AG09309 (cell line): ENCODE results near the gene CHRNA9.
"Not testable (repeated sequence)": the region's sequence is repeated elsewhere in the genome, so short reads cannot be mapped to it uniquely, and the experiment has no call there.

Experiments used
- DNase-seq: peaks from one replicate; pipeline ENCODE4 v3.0.0-alpha.2; 2010; ENCODE audit warnings: low read depth
- H3K4me3 ChIP-seq: 2 replicates; pipeline ENCODE4 v1.5.1; 2011; ENCODE audit warnings: mild to moderate bottlenecking, low read depth, low read length, moderate library complexity; ENCODE audit not compliant: control insufficient read depth
- TF ChIP-seq, protein P1 (sequence below): IDR thresholded peaks from 2 replicates; pipeline ENCODE4 v1.5.1; 2011; ENCODE audit warnings: mild to moderate bottlenecking, low read depth, low read length, inconsistent platforms; ENCODE audit not compliant: insufficient read depth, control insufficient read depth; ENCODE audit errors: missing control alignments

The CHRNA9 gene

DNA sequence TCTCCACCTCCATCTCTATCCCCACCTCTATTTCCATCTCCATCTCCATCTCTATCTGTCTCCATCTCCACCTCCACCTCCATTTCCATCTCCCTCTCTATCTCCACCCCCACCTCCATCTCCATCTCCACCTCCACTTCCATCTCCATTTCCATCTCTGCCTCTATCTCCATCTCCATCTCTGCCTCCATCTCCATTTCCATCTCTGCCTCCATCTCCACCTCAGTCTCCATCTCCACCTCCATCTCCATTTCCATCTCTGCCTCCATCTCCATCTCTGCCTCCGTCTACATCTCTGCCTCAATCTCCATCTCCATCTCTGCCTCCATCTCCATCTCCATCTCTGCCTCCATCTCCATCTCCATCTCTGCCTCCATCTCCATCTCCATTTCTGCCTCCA lies 40.8 kb upstream of the CHRNA9 start:
- no peak for DNase-seq
- no peak overlapping the region for H3K4me3 ChIP-seq
- TF ChIP-seq, protein P1, sequence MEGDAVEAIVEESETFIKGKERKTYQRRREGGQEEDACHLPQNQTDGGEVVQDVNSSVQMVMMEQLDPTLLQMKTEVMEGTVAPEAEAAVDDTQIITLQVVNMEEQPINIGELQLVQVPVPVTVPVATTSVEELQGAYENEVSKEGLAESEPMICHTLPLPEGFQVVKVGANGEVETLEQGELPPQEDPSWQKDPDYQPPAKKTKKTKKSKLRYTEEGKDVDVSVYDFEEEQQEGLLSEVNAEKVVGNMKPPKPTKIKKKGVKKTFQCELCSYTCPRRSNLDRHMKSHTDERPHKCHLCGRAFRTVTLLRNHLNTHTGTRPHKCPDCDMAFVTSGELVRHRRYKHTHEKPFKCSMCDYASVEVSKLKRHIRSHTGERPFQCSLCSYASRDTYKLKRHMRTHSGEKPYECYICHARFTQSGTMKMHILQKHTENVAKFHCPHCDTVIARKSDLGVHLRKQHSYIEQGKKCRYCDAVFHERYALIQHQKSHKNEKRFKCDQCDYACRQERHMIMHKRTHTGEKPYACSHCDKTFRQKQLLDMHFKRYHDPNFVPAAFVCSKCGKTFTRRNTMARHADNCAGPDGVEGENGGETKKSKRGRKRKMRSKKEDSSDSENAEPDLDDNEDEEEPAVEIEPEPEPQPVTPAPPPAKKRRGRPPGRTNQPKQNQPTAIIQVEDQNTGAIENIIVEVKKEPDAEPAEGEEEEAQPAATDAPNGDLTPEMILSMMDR = no peak

DNA sequence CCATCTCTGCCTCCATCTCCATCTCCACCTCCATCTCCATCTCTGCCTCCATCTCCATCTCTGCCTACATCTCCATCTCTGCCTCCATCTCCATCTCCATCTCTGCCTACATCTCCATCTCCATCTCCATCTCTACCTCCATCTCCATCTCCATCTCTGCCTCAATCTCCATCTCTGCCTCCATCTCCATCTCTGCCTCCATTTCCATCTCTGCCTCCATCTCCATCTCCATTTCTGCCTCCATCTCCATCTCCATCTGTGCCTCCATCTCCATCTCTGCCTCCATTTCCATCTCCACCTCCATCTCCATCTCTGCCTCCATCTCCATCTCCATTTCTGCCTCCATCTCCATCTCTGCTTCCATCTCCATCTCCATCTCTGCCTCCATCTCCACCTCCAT lies 40.1 kb upstream of the CHRNA9 start:
- not testable (repeated sequence) for H3K4me3 ChIP-seq, DNase-seq

DNA sequence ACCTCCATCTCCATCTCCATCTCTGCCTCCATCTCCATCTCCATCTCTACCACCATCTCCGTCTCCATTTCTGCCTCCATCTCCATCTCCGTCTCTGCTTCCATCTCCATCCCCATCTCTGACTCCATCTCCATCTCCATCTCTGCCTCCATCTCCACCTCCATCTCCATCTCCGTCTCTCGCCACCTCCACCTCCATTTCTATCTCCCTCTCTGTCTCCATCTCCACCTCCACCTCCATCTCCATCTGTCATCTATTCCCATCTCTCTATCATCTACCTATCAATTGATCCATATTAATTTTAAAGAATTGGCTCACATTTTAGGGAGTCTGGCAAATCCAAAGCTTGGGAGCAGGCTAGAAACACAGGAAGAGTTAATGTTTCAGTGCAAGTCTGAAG lies 39.6 kb upstream of the CHRNA9 start:
- TF ChIP-seq, protein P1 = no peak
- no peak for DNase-seq
- H3K4me3 ChIP-seq = no peak overlapping the region

DNA sequence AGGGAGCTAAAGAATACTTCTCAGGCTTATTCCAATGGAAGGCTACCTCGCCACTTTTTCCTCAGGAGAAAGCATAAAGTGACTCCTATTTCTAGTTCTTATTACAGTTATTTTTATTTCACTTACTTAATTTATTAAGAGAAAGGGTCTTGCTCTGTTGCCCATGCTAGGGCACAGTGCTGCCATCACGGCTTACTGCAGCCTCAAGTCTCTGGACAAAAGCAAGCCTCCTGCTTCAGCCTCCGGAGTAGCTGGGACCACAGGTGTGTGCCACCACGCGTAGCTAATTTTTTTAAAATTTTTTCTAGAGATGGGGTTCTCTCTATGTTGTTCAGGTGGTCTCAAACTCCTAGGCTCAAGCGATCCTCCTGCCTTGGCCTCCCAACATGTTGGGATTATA lies 36.0 kb upstream of the CHRNA9 start:
- H3K4me3 ChIP-seq = no peak overlapping the region
- DNase-seq = no peak
- TF ChIP-seq, protein P1 = no peak

DNA sequence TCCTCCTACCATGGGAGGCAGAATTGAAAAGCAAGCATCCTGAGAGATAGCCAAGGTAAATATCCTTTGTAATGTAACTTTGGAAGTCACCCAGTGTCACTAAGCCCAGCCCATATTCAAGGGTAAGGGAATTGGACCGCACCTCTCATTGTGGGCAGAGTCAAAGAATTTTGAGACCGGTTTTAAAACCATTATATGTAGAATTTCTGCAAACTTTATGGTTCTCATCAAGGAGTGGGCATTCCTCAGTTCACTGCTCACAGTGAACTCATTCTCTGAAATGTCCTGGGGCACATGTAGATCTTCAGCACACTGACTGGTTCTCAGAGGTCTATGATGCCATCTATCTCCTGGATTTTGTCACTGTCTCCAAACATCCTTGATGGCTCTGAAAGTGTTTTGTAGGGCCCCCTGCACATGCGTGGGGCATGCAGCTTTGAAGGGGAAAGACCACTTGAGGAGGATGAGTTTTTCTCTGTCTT lies 35.3 kb upstream of the CHRNA9 start:
- H3K4me3 ChIP-seq = no peak overlapping the region
- TF ChIP-seq, protein P1 = peak; percentile 15
- DNase-seq = no peak

DNA sequence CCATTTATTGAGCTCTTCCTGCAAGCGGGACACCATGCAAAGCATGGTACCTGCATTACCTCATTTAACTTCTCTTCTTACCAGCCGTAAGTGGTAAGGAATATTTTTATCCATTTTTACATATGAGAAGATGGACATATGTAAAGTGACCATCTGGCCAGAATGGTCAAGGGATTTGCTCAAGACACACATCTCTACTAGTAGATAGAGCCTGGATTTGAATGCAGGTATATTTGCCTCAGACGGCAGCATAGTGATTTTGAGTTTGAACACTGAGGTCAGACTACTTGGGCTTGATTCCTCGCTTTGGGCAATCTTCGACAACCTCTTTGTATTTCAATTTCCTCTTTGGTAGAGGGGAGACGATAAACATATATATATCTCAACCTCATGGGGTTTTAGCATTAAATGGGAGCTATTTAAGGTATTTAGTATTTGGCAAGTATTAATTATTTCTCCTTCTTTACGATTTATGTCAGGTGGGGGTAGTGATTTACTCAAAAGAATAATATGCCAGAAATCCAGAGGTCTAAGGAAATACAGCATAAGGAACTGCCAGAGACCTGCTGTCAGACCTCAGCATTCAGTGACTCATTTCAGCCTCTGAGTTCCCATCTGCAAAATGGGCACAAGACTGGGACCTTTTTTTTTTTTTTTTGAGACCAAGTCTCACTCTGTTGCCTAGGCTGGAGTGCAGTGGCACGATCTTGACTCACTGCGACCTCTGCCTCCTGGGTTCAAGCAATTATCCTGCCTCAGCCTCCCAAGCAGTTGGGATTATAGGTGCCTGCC lies 34.6 kb upstream of the CHRNA9 start:
- no peak for DNase-seq
- TF ChIP-seq, protein P1 = no peak
- no peak overlapping the region for H3K4me3 ChIP-seq

DNA sequence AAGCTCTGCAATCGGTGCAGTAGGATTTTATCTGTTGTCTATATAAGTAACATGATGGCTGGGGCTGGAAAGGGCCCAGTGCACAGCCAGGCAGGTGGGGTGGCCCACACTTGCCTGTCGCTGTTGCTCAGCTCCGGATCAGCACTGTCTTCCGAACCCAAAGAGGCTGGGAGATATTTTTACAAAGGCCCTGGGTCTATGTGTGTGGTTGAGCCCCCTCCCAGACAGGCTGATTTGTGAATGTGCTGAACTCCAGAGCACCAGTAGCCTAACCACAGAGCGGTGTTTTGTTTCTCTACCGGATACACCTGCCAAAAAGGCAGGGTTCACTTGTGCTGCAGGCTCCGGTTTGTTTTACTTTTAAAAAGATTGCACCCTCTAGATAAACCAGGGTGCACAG lies 33.5 kb upstream of the CHRNA9 start:
- TF ChIP-seq, protein P1 = no peak
- no peak overlapping the region for H3K4me3 ChIP-seq
- no peak for DNase-seq
